ENCODE data around the gene LSS. TPM values are rescaled to one million over a fixed set of nuclear protein-coding genes. Genes with fewer than 3 reads are reported as not detected.
"Not testable (repeated sequence)": the region's sequence is repeated elsewhere in the genome, so short reads cannot be mapped to it uniquely, and the experiment has no call there.

The LSS gene
- total and polyA plus RNA-seq, 2 of the 4 experiments (the other 2 are of a cell fraction) = 43.4 to 58.1 TPM

- dilution Hi-C loops (cut with HindIII; ENCODE audit: low sequenced_read_pairs, unreplicated experiment) = not testable (repeated sequence)
These were observed 27.4 kb downstream of the LSS start for GRCh38 chr21:46200877-46201803.

More at GRCh38 chr21:46200877-46201803, 27.4 kb downstream of the LSS start:
- H3K27ac ChIP-seq (ENCODE audit: insufficient read depth, low read length); H3K4me1 ChIP-seq (ENCODE audit: control insufficient read depth, insufficient read depth, low read length); H4K8ac ChIP-seq (ENCODE audit: low read depth in 2 of 2, low read length in 2 of 2); H2AK5ac ChIP-seq (ENCODE audit: low read depth, low read length); H2AK9ac ChIP-seq (replicated peaks; ENCODE audit: low read depth, low read length, poor library complexity); intact Hi-C loops (cut with micrococcal nuclease); H4K91ac ChIP-seq (ENCODE audit: insufficient read depth, low read depth, low read length); H4K5ac ChIP-seq (ENCODE audit: low read depth, low read length); H3K4me3 ChIP-seq (ENCODE audit: insufficient read depth, low read depth, low read length); H4K20me1 ChIP-seq (ENCODE audit: insufficient read depth, low read length); H3K9me1 ChIP-seq (ENCODE audit: insufficient read depth, low read length); DNase-seq; H3K27me3 ChIP-seq (ENCODE audit: control insufficient read depth, insufficient read depth, low read length); H2BK15ac ChIP-seq (ENCODE audit: low read depth, low read length); ATAC-seq (ENCODE audit: low read depth); H2BK20ac ChIP-seq (ENCODE audit: low read depth, low read length); H3K9ac ChIP-seq (ENCODE audit: low read depth, low read length); H3K18ac ChIP-seq (ENCODE audit: low read depth, low read length); H3K9me3 ChIP-seq (ENCODE audit: control insufficient read depth, insufficient read depth, low read length); H3K14ac ChIP-seq (replicated peaks; ENCODE audit: low read depth, low read length); H3K56ac ChIP-seq (ENCODE audit: extremely low read depth, insufficient read depth, low read length); BruUV-seq (replicated peaks); H3K23ac ChIP-seq (ENCODE audit: low read depth, low read length); POLR2A ChIA-PET (ENCODE audit: unreplicated experiment); H2BK120ac ChIP-seq (ENCODE audit: low read depth, low read length); in situ Hi-C loops (cut with MboI; ENCODE audit: low sequenced_read_pairs); H3K4ac ChIP-seq (ENCODE audit: low read depth, low read length); H2AFZ ChIP-seq (replicated peaks; ENCODE audit: low read length, poor library complexity); H3K79me1 ChIP-seq (ENCODE audit: low read depth in 1 of 2, low read length in 2 of 2); H3K4me2 ChIP-seq (ENCODE audit: low read depth, low read length); H2BK5ac ChIP-seq (ENCODE audit: low read depth, low read length, poor library complexity, severe bottlenecking): not testable (repeated sequence)
- peaks cover 32% of the 10 kb centered on the region for H3K36me3 ChIP-seq (ENCODE audit: control insufficient read depth, insufficient read depth, low read length)
- no CpG with 5 or more reads among the region's 8 CpGs for WGBS, 2 experiments (ENCODE audit: extremely low coverage in 2 of 2, insufficient read length in 1 of 2)
- CTCF ChIA-PET = interaction anchor here (0.6 kb wide), 1 partner anchor 70 kb away, joined by 5 read pairs; no protein-coding TSS in a partner anchor
